ENCODE results near the gene SORBS1. TPM values are rescaled to one million over a fixed set of nuclear protein-coding genes. Genes with fewer than 3 reads are reported as not detected.

The SORBS1 gene
- total and polyA plus RNA-seq, 2 donors (not counting 1 experiment from before 2014, with no cell fraction given), result 0.21 to 1.5 TPM

DNA sequence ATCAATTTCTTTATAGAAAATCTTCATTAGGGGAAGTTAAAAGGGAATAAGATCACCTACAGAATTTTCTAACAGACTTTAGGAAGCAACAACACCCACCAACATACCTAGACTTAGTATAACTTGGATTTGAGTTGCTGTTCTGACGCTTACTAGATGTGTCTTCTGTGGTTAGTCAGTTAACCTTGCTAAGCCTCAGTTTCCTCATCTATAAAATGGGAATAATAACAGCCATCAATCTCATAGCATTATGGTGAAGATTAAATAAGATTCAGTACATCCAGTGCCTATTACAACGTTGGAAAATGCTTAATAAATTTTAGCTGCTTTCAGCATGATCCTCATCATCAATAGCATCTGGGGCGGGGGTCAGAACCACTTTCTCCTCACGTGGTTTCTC, 106.2 kb downstream of the SORBS1 start:
- no peaks in the 10 kb centered on the region for H3K9me3 ChIP-seq (ENCODE audit: control extremely low read depth in 1 of 3, control insufficient read depth in 2 of 3, insufficient read depth in 1 of 3, low read length in 2 of 3)
- H3K27me3 ChIP-seq (replicated peaks in 1 of 4; ENCODE audit: control extremely low read depth in 1 of 4, control insufficient read depth in 3 of 4, insufficient read depth in 4 of 4, low read length in 3 of 4), result no peaks in the 10 kb centered on the region
- H3K4me3 Mint-ChIP-seq, result no peak overlapping the region
- H3K79me2 ChIP-seq (ENCODE audit: control insufficient read depth, insufficient read depth, low read length), result no peaks in the 10 kb centered on the region
- H3K27ac Mint-ChIP-seq, result no peak overlapping the region
- POLR2A ChIA-PET, result no interaction called here
- H3K4me1 ChIP-seq (ENCODE audit: control insufficient read depth in 2 of 2, insufficient read depth in 2 of 2, low read length in 2 of 2), result no peaks in the 10 kb centered on the region
- CTCF ChIA-PET, result no interaction called here
- WGBS (ENCODE audit: insufficient coverage), result 100% methylated on average over 1 of the region's 4 CpGs
- TF ChIP-seq, protein P1, sequence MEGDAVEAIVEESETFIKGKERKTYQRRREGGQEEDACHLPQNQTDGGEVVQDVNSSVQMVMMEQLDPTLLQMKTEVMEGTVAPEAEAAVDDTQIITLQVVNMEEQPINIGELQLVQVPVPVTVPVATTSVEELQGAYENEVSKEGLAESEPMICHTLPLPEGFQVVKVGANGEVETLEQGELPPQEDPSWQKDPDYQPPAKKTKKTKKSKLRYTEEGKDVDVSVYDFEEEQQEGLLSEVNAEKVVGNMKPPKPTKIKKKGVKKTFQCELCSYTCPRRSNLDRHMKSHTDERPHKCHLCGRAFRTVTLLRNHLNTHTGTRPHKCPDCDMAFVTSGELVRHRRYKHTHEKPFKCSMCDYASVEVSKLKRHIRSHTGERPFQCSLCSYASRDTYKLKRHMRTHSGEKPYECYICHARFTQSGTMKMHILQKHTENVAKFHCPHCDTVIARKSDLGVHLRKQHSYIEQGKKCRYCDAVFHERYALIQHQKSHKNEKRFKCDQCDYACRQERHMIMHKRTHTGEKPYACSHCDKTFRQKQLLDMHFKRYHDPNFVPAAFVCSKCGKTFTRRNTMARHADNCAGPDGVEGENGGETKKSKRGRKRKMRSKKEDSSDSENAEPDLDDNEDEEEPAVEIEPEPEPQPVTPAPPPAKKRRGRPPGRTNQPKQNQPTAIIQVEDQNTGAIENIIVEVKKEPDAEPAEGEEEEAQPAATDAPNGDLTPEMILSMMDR (IDR thresholded peaks at IDR 0.05), result no peak
- no peak for TF ChIP-seq EZH2 (IDR thresholded peaks at IDR 0.05; ENCODE audit: borderline replicate concordance, insufficient read depth, low read depth, low read length, poor library complexity, severe bottlenecking)
- H3K27me3 Mint-ChIP-seq, result peaks cover 34% of the 10 kb centered on the region
- H3K4me3 ChIP-seq (ENCODE audit: control extremely low read depth in 1 of 5, extremely low read depth in 1 of 5, insufficient read depth in 1 of 5, low read depth in 2 of 5, low read length in 4 of 5), result no peak overlapping the region
- intact Hi-C loops (cut with micrococcal nuclease), result no loop called here
- H2AFZ ChIP-seq (ENCODE audit: insufficient read depth, low read depth, low read length, poor library complexity, severe bottlenecking), result no peak overlapping the region
- H3K27ac ChIP-seq (ENCODE audit: low read length in 2 of 2), result no peak overlapping the region
- H3K9me3 Mint-ChIP-seq (ENCODE audit: insufficient read depth), result no peaks in the 10 kb centered on the region
- H3K9ac ChIP-seq (ENCODE audit: low read length), result no peak overlapping the region
- DNase-seq (no peak), ATAC-seq (ENCODE audit: low read depth) (no peak)
- no peaks in the 10 kb centered on the region for H3K4me1 Mint-ChIP-seq
- no peaks in the 10 kb centered on the region for H4K20me1 ChIP-seq (ENCODE audit: control insufficient read depth, insufficient read depth, low read length, poor library complexity, severe bottlenecking)
- H3K36me3 ChIP-seq (replicated peaks in 1 of 2; ENCODE audit: control extremely low read depth in 1 of 2, control insufficient read depth in 1 of 2, extremely low read depth in 1 of 2, insufficient read depth in 2 of 2, low read length in 1 of 2), result no peaks in the 10 kb centered on the region
- no peak overlapping the region for H3K4me2 ChIP-seq (replicated peaks; ENCODE audit: low read depth, low read length, poor library complexity, severe bottlenecking)

DNA sequence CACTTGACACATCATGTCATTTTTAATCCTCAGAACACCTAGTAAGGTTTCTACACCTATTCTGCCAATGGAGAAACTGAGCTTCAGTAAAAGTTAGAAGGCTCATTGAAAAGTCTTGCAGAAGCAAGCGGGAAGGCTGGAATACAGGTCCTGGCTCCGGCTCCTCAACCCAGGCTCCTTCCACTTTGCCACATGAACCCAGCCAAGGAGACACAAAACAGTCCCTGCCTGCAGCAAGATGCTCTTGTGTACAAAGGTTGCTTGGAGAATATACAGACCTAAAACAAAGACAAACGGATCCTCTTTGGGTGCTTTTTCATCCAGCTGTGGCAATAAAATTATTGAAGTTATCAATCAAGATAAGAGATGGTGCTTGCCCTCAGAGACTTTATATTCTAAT, 106.8 kb downstream of the SORBS1 start:
- ChIA-PET POLR2A (no interaction called here), CTCF (interaction anchor here (0.7 kb wide), 1 partner anchor 10 kb away, joined by 3 read pairs; no protein-coding TSS in a partner anchor)
- Histone ChIP-seq H3K79me2 (ENCODE audit: control insufficient read depth, insufficient read depth, low read length) (no peaks in the 10 kb centered on the region), H3K4me1 (ENCODE audit: control insufficient read depth in 2 of 2, insufficient read depth in 2 of 2, low read length in 2 of 2) (no peaks in the 10 kb centered on the region), H4K20me1 (ENCODE audit: control insufficient read depth, insufficient read depth, low read length, poor library complexity, severe bottlenecking) (no peaks in the 10 kb centered on the region), H3K36me3 (replicated peaks in 1 of 2; ENCODE audit: control extremely low read depth in 1 of 2, control insufficient read depth in 1 of 2, extremely low read depth in 1 of 2, insufficient read depth in 2 of 2, low read length in 1 of 2) (no peaks in the 10 kb centered on the region), H3K4me3 (ENCODE audit: control extremely low read depth in 1 of 5, extremely low read depth in 1 of 5, insufficient read depth in 1 of 5, low read depth in 2 of 5, low read length in 4 of 5) (no peak overlapping the region), H2AFZ (ENCODE audit: insufficient read depth, low read depth, low read length, poor library complexity, severe bottlenecking) (no peak overlapping the region), H3K9ac (ENCODE audit: low read length) (no peak overlapping the region), H3K4me2 (replicated peaks; ENCODE audit: low read depth, low read length, poor library complexity, severe bottlenecking) (no peak overlapping the region), H3K27ac (ENCODE audit: low read length in 2 of 2) (no peak overlapping the region), H3K9me3 (ENCODE audit: control extremely low read depth in 1 of 3, control insufficient read depth in 2 of 3, insufficient read depth in 1 of 3, low read length in 2 of 3) (no peaks in the 10 kb centered on the region), H3K27me3 (replicated peaks in 1 of 4; ENCODE audit: control extremely low read depth in 1 of 4, control insufficient read depth in 3 of 4, insufficient read depth in 4 of 4, low read length in 3 of 4) (no peaks in the 10 kb centered on the region)
- Mint-ChIP-seq H3K9me3 (ENCODE audit: insufficient read depth) (no peaks in the 10 kb centered on the region), H3K4me3 (no peak overlapping the region), H3K27me3 (peaks cover 28% of the 10 kb centered on the region), H3K27ac (no peak overlapping the region), H3K4me1 (no peaks in the 10 kb centered on the region)
- TF ChIP-seq, protein P1 (IDR thresholded peaks at IDR 0.05), result no peak
- TF ChIP-seq EZH2 (IDR thresholded peaks at IDR 0.05; ENCODE audit: borderline replicate concordance, insufficient read depth, low read depth, low read length, poor library complexity, severe bottlenecking), result no peak
- intact Hi-C loops (cut with micrococcal nuclease), result no loop called here
- ATAC-seq (ENCODE audit: low read depth) (no peak), DNase-seq (no peak)
- 86% methylated on average over 1 of the region's 3 CpGs for WGBS (ENCODE audit: insufficient coverage)
